ENCODE measurements around the gene MYO3B.

MYO3B gene

GRCh38 chr2:170298861-170299429 lies 121.0 kb downstream of the MYO3B start:
- H3K4ac ChIP-seq (ENCODE audit: low read depth, low read length): no peak overlapping the region
- no peak overlapping the region for H4K91ac ChIP-seq (ENCODE audit: low read depth, low read length)
- no peak overlapping the region for H3K23ac ChIP-seq (ENCODE audit: low read length)
- no peak overlapping the region for H4K12ac ChIP-seq (ENCODE audit: low read depth, low read length)
- H3K27ac ChIP-seq (ENCODE audit: low read depth, low read length): no peak overlapping the region
- no peak overlapping the region for H3K4me2 ChIP-seq (ENCODE audit: low read length)
- no peaks in the 10 kb centered on the region for H3K27me3 ChIP-seq (ENCODE audit: insufficient read depth, low read length)
- no peak overlapping the region for H2BK5ac ChIP-seq (ENCODE audit: low read depth, low read length, poor library complexity)
- no peaks in the 10 kb centered on the region for H3K79me1 ChIP-seq (ENCODE audit: low read length)
- H2AK5ac ChIP-seq (ENCODE audit: low read length): no peak overlapping the region
- no peak overlapping the region for H4K8ac ChIP-seq (ENCODE audit: low read depth, low read length)
- H3K14ac ChIP-seq (ENCODE audit: low read length): no peak overlapping the region
- no peak overlapping the region for H2AFZ ChIP-seq (ENCODE audit: insufficient read depth, low read length, poor library complexity)
- no peak overlapping the region for H3K4me3 ChIP-seq (ENCODE audit: low read depth, low read length)
- H3K18ac ChIP-seq (ENCODE audit: low read length): no peak overlapping the region
- no peak for DNase-seq
- H3K4me1 ChIP-seq (ENCODE audit: control insufficient read depth in 1 of 2, insufficient read depth in 2 of 2, low read length in 2 of 2): no peaks in the 10 kb centered on the region
- no peaks in the 10 kb centered on the region for H3K36me3 ChIP-seq (ENCODE audit: control insufficient read depth in 1 of 2, insufficient read depth in 2 of 2, low read length in 2 of 2)
- H2BK12ac ChIP-seq (ENCODE audit: low read length): no peak overlapping the region
- H2BK120ac ChIP-seq (ENCODE audit: insufficient read depth, low read length, poor library complexity): no peak overlapping the region
- H3K9ac ChIP-seq (ENCODE audit: low read length): no peak overlapping the region
- H3K9me3 ChIP-seq (ENCODE audit: insufficient read depth, low read depth, low read length): no peaks in the 10 kb centered on the region
- H3K79me2 ChIP-seq (ENCODE audit: control insufficient read depth, insufficient read depth, low read length, poor library complexity): no peaks in the 10 kb centered on the region

GRCh38 chr2:170300993-170301392 lies 123.0 kb downstream of the MYO3B start:
- no peaks in the 10 kb centered on the region for H3K4me1 ChIP-seq (ENCODE audit: control insufficient read depth in 1 of 2, insufficient read depth in 2 of 2, low read length in 2 of 2)
- no peak overlapping the region for H2AK5ac ChIP-seq (ENCODE audit: low read length)
- no peaks in the 10 kb centered on the region for H3K9me3 ChIP-seq (ENCODE audit: insufficient read depth, low read depth, low read length)
- no peaks in the 10 kb centered on the region for H3K79me1 ChIP-seq (ENCODE audit: low read length)
- no peak overlapping the region for H3K14ac ChIP-seq (ENCODE audit: low read length)
- no peak overlapping the region for H4K8ac ChIP-seq (ENCODE audit: low read depth, low read length)
- no peaks in the 10 kb centered on the region for H3K27me3 ChIP-seq (ENCODE audit: insufficient read depth, low read length)
- DNase-seq: no peak
- H2BK120ac ChIP-seq (ENCODE audit: insufficient read depth, low read length, poor library complexity): no peak overlapping the region
- H3K79me2 ChIP-seq (ENCODE audit: control insufficient read depth, insufficient read depth, low read length, poor library complexity): no peaks in the 10 kb centered on the region
- H3K4me2 ChIP-seq (ENCODE audit: low read length): no peak overlapping the region
- no peak overlapping the region for H2BK5ac ChIP-seq (ENCODE audit: low read depth, low read length, poor library complexity)
- no peak overlapping the region for H3K18ac ChIP-seq (ENCODE audit: low read length)
- no peak overlapping the region for H3K4ac ChIP-seq (ENCODE audit: low read depth, low read length)
- H3K4me3 ChIP-seq (ENCODE audit: low read depth, low read length): no peak overlapping the region
- no peak overlapping the region for H3K27ac ChIP-seq (ENCODE audit: low read depth, low read length)
- H2AFZ ChIP-seq (ENCODE audit: insufficient read depth, low read length, poor library complexity): no peak overlapping the region
- no peaks in the 10 kb centered on the region for H3K36me3 ChIP-seq (ENCODE audit: control insufficient read depth in 1 of 2, insufficient read depth in 2 of 2, low read length in 2 of 2)
- H3K9ac ChIP-seq (ENCODE audit: low read length): no peak overlapping the region
- H3K23ac ChIP-seq (ENCODE audit: low read length): no peak overlapping the region
- H4K12ac ChIP-seq (ENCODE audit: low read depth, low read length): no peak overlapping the region
- no peak overlapping the region for H2BK12ac ChIP-seq (ENCODE audit: low read length)
- no CpG with 5 or more reads among the region's 1 CpG for WGBS (ENCODE audit: extremely low coverage, insufficient coverage, insufficient read length)
- no peak overlapping the region for H4K91ac ChIP-seq (ENCODE audit: low read depth, low read length)

GRCh38 chr2:170301626-170302025 lies 123.7 kb downstream of the MYO3B start:
- no peak overlapping the region for H4K12ac ChIP-seq (ENCODE audit: low read depth, low read length)
- H3K9ac ChIP-seq (ENCODE audit: low read length): no peak overlapping the region
- H3K9me3 ChIP-seq (ENCODE audit: insufficient read depth, low read depth, low read length): no peaks in the 10 kb centered on the region
- H3K14ac ChIP-seq (ENCODE audit: low read length): no peak overlapping the region
- H3K27ac ChIP-seq (ENCODE audit: low read depth, low read length): no peak overlapping the region
- no peak overlapping the region for H3K4me3 ChIP-seq (ENCODE audit: low read depth, low read length)
- no peaks in the 10 kb centered on the region for H3K4me1 ChIP-seq (ENCODE audit: control insufficient read depth in 1 of 2, insufficient read depth in 2 of 2, low read length in 2 of 2)
- H3K4me2 ChIP-seq (ENCODE audit: low read length): no peak overlapping the region
- WGBS (ENCODE audit: extremely low coverage, insufficient coverage, insufficient read length): no CpG with 5 or more reads among the region's 5 CpGs
- no peak overlapping the region for H4K8ac ChIP-seq (ENCODE audit: low read depth, low read length)
- no peak overlapping the region for H3K23ac ChIP-seq (ENCODE audit: low read length)
- H4K91ac ChIP-seq (ENCODE audit: low read depth, low read length): no peak overlapping the region
- no peak overlapping the region for H3K4ac ChIP-seq (ENCODE audit: low read depth, low read length)
- H2BK120ac ChIP-seq (ENCODE audit: insufficient read depth, low read length, poor library complexity): no peak overlapping the region
- no peak overlapping the region for H2BK12ac ChIP-seq (ENCODE audit: low read length)
- H3K18ac ChIP-seq (ENCODE audit: low read length): no peak overlapping the region
- no peaks in the 10 kb centered on the region for H3K79me1 ChIP-seq (ENCODE audit: low read length)
- no peak for DNase-seq
- no peak overlapping the region for H2AK5ac ChIP-seq (ENCODE audit: low read length)
- H3K36me3 ChIP-seq (ENCODE audit: control insufficient read depth in 1 of 2, insufficient read depth in 2 of 2, low read length in 2 of 2): no peaks in the 10 kb centered on the region
- no peaks in the 10 kb centered on the region for H3K27me3 ChIP-seq (ENCODE audit: insufficient read depth, low read length)
- H3K79me2 ChIP-seq (ENCODE audit: control insufficient read depth, insufficient read depth, low read length, poor library complexity): no peaks in the 10 kb centered on the region
- H2AFZ ChIP-seq (ENCODE audit: insufficient read depth, low read length, poor library complexity): no peak overlapping the region
- no peak overlapping the region for H2BK5ac ChIP-seq (ENCODE audit: low read depth, low read length, poor library complexity)

GRCh38 chr2:170305711-170306110 lies 127.8 kb downstream of the MYO3B start:
- no CpG with 5 or more reads among the region's 2 CpGs for WGBS (ENCODE audit: extremely low coverage, insufficient coverage, insufficient read length)
- H4K12ac ChIP-seq (ENCODE audit: low read depth, low read length): no peak overlapping the region
- no peak overlapping the region for H2BK5ac ChIP-seq (ENCODE audit: low read depth, low read length, poor library complexity)
- no peaks in the 10 kb centered on the region for H3K36me3 ChIP-seq (ENCODE audit: control insufficient read depth in 1 of 2, insufficient read depth in 2 of 2, low read length in 2 of 2)
- no peak overlapping the region for H3K4me2 ChIP-seq (ENCODE audit: low read length)
- no peak overlapping the region for H2AFZ ChIP-seq (ENCODE audit: insufficient read depth, low read length, poor library complexity)
- H3K14ac ChIP-seq (ENCODE audit: low read length): no peak overlapping the region
- H2BK12ac ChIP-seq (ENCODE audit: low read length): no peak overlapping the region
- no peak overlapping the region for H3K23ac ChIP-seq (ENCODE audit: low read length)
- H3K9me3 ChIP-seq (ENCODE audit: insufficient read depth, low read depth, low read length): no peaks in the 10 kb centered on the region
- no peak overlapping the region for H3K4me3 ChIP-seq (ENCODE audit: low read depth, low read length)
- H2AK5ac ChIP-seq (ENCODE audit: low read length): no peak overlapping the region
- H3K18ac ChIP-seq (ENCODE audit: low read length): no peak overlapping the region
- no peak overlapping the region for H4K91ac ChIP-seq (ENCODE audit: low read depth, low read length)
- no peaks in the 10 kb centered on the region for H3K4me1 ChIP-seq (ENCODE audit: control insufficient read depth in 1 of 2, insufficient read depth in 2 of 2, low read length in 2 of 2)
- no peak overlapping the region for H3K4ac ChIP-seq (ENCODE audit: low read depth, low read length)
- DNase-seq: no peak
- no peaks in the 10 kb centered on the region for H3K79me2 ChIP-seq (ENCODE audit: control insufficient read depth, insufficient read depth, low read length, poor library complexity)
- H2BK120ac ChIP-seq (ENCODE audit: insufficient read depth, low read length, poor library complexity): no peak overlapping the region
- H3K27me3 ChIP-seq (ENCODE audit: insufficient read depth, low read length): no peaks in the 10 kb centered on the region
- no peaks in the 10 kb centered on the region for H3K79me1 ChIP-seq (ENCODE audit: low read length)
- no peak overlapping the region for H3K9ac ChIP-seq (ENCODE audit: low read length)
- H3K27ac ChIP-seq (ENCODE audit: low read depth, low read length): no peak overlapping the region
- H4K8ac ChIP-seq (ENCODE audit: low read depth, low read length): no peak overlapping the region

Measured in trophoblast cell (in vitro differentiated cells and primary cell).